K562 (cell line): ENCODE measurements around the gene SLC4A3. TPM values are rescaled to one million over a fixed set of nuclear protein-coding genes. Genes with fewer than 3 reads are reported as not detected.

Experiments
- ATAC-seq: fragments of 200-7000 bp; cut with Tn5 transposase; 3 replicates; pipeline ENCODE4 v1.9.1; 2020; ENCODE audit warnings: moderate library complexity
- BruUV-seq: library from RNA; stranded (reverse); fragments of 400-500 nt; replicated peaks from 2 replicates; lab custom pipeline; 2021; lab: Mats Ljungman, UMichigan
- CTCF ChIA-PET: fragments of 300-600 bp; formaldehyde crosslinking; extraction: SDS; loops from one replicate; lab custom pipeline; 2021; ENCODE audit warnings: low intra/inter-chr PET ratio; lab: Yijun Ruan, JAX
- POLR2A ChIA-PET: fragments of 300-600, 350-650 bp; sonication (Branson Sonifier 250); formaldehyde crosslinking; extraction: SDS; loops from one replicate; lab custom pipeline; 2021; ENCODE audit warnings: antibody characterized with exemption, inconsistent platforms; lab: Yijun Ruan, JAX
- DNase-seq, 4 experiments: peaks; one replicate each; pipeline versions ENCODE4 v3.0.0 to v3.0.0-alpha.2; 2011 to 2018; ENCODE audit warnings: low spot score in 3 of 4, mixed read lengths in 3 of 4; ENCODE audit errors: extremely low read depth in 1 of 4
- FAIRE-seq: peaks from 2 replicates; lab custom pipeline; 2011; peaks lifted over from hg19 to GRCh38; lab: Jason Lieb, UNC
- H2AFZ ChIP-seq: 2 replicates; pipeline ENCODE4 v1.6.0; 2011; ENCODE audit warnings: low read depth, low read length, control low read depth, inconsistent platforms
- H3K27ac ChIP-seq: fragments of 200-600 bp; 3 replicates; pipeline ENCODE4 v1.8.0; 2011; ENCODE audit warnings: low read depth, mild to moderate bottlenecking, control low read depth, inconsistent platforms, low read length, moderate library complexity, mixed read lengths; ENCODE audit errors: extremely low read depth
- H3K27me3 ChIP-seq, 2 experiments: fragments of 300-600 bp in 1 of 2; 2 replicates in 1 of 2; 3 replicates in 1 of 2; pipeline versions ENCODE4 v1.6.0 to v1.8.0; 2011; ENCODE audit warnings: inconsistent platforms in 2 of 2, low read length in 2 of 2, mild to moderate bottlenecking in 1 of 2, mixed read lengths in 1 of 2, moderate library complexity in 1 of 2; ENCODE audit not compliant: control insufficient read depth in 2 of 2, insufficient read depth in 2 of 2
- H3K36me3 ChIP-seq: fragments of 300-600 bp; 3 replicates; pipeline ENCODE4 v1.8.0; 2011; ENCODE audit warnings: mild to moderate bottlenecking, low read length, inconsistent platforms; ENCODE audit not compliant: control insufficient read depth, insufficient read depth
- H3K4me1 ChIP-seq, 2 experiments: fragments of 200-600 bp in 1 of 2; replicated peaks in 1 of 2; 2 replicates in 1 of 2; 3 replicates in 1 of 2; pipeline versions ENCODE4 v1.5.1 to v1.8.0; 2011; ENCODE audit warnings: inconsistent platforms in 2 of 2, low read length in 2 of 2, mild to moderate bottlenecking in 1 of 2, mixed read lengths in 1 of 2, moderate library complexity in 1 of 2; ENCODE audit not compliant: control insufficient read depth in 2 of 2, insufficient read depth in 2 of 2
- H3K4me2 ChIP-seq: 2 replicates; pipeline ENCODE4 v1.6.1; 2011; ENCODE audit warnings: low read length, control low read depth, inconsistent platforms, mixed read lengths; ENCODE audit not compliant: insufficient read depth
- H3K4me3 ChIP-seq: fragments of 200-600 bp; sonication (generic), shearing (Covaris generic); 2 replicates; pipeline ENCODE4 v1.5.1; 2016; ENCODE audit warnings: control low read depth, inconsistent platforms
- H3K79me2 ChIP-seq: fragments of 200-600 bp; 3 replicates; pipeline ENCODE4 v1.8.0; 2011; ENCODE audit warnings: low read length, inconsistent platforms; ENCODE audit not compliant: control insufficient read depth, insufficient read depth
- H3K9ac ChIP-seq, 2 experiments: 2 replicates each; pipeline versions ENCODE4 v1.6.0 to v1.6.1; 2011; ENCODE audit warnings: low read depth in 2 of 2, low read length in 2 of 2, control low read depth in 1 of 2, inconsistent platforms in 1 of 2, mild to moderate bottlenecking in 1 of 2, mixed read lengths in 1 of 2; ENCODE audit not compliant: insufficient read depth in 1 of 2
- H3K9me1 ChIP-seq: one replicate; pipeline ENCODE4 v1.6.0; 2011; ENCODE audit warnings: inconsistent platforms, mild to moderate bottlenecking, low read length, moderate library complexity; ENCODE audit not compliant: control insufficient read depth, insufficient read depth
- H3K9me3 ChIP-seq: replicated peaks from 2 replicates; pipeline ENCODE4 v1.5.1; 2011; ENCODE audit warnings: low read depth, low read length, inconsistent platforms; ENCODE audit not compliant: control insufficient read depth, insufficient read depth
- H4K20me1 ChIP-seq: replicated peaks from 2 replicates; pipeline ENCODE4 v1.6.1; 2011; ENCODE audit warnings: low read length, inconsistent platforms, mixed read lengths; ENCODE audit not compliant: control insufficient read depth, insufficient read depth
- XRCC4 ChIP-seq: IDR thresholded peaks from one replicate; pipeline ENCODE4 v1.6.1; 2011; ENCODE audit not compliant: insufficient read depth, insufficient read length; ENCODE audit errors: extremely low read depth
- ZNF184 ChIP-seq: sonication (generic); formaldehyde crosslinking; IDR thresholded peaks from 2 replicates; pipeline ENCODE4 v1.5.0; 2020; ENCODE audit warnings: missing genetic modification reagents
- ZNF79 ChIP-seq: fragments of 250-450 bp; sonication (Bioruptor Pico); IDR thresholded peaks from 2 replicates; pipeline ENCODE4 v1.4.0; 2020; ENCODE audit warnings: low read depth, mild to moderate bottlenecking, moderate library complexity
- WGBS: fragments of 100-300 bp; shearing (Covaris generic); methylation state at CpG from one replicate; pipeline ENCODE4 v1.1.6; 2016; ENCODE audit warnings: low coverage, mixed read lengths; ENCODE audit not compliant: insufficient coverage; ENCODE audit errors: missing lambda C conversion rate; 5-methylcytosine and 5-hydroxymethylcytosine counted together
- in situ Hi-C: fragments of 300-500 bp; cut with MboI; formaldehyde crosslinking; loops from 4 replicates; pipeline ENCODE4 v1.15.0; 2018; ENCODE audit warnings: inconsistent platforms, mixed read lengths
- intact Hi-C: fragments of 100-400 bp; cut with micrococcal nuclease; formaldehyde crosslinking; loops from 2 replicates; pipeline ENCODE4 v1.14.2; 2022
- polyA plus RNA-seq, 8 experiments: library from polyadenylated mRNA; depleted of rRNA in 4 of 8; stranded (reverse) in 5 of 8; unstranded in 3 of 8; fragments of >200 nt; fragmentation: Nextera tagmentation in 2 of 8; fragmentation: Illumina TruSeq in 1 of 8; extraction: Ambion mirVana in 2 of 8; extraction: Trizol in 1 of 8; gene quantifications; 2 replicates each; pipeline versions ENCODE4 v1.2.1 to v1.2.3, GENCODE V29; 2011 to 2014; ENCODE audit warnings: inconsistent platforms in 1 of 8, missing spikeins in 1 of 8
- total RNA-seq, 7 experiments: library from RNA; depleted of rRNA in 6 of 7; stranded (reverse); fragments of >200 nt in 6 of 7; fragmentation: Illumina TruSeq in 2 of 7; extraction: Trizol in 2 of 7; gene quantifications; 2 replicates each; pipeline versions ENCODE4 v1.2.1 to v1.2.3, GENCODE V29; 2011 to 2021; ENCODE audit warnings: low replicate concordance in 1 of 7
- TF ChIP-seq, protein P1 (sequence below), 3 experiments: IDR thresholded peaks in 2 of 3; conservative IDR thresholded peaks in 1 of 3; 2 replicates each; pipeline ENCODE4 v1.5.1; 2011 to 2012; ENCODE audit warnings: low read length in 3 of 3, mild to moderate bottlenecking in 3 of 3, control low read depth in 2 of 3, improper control_type of control experiment in 1 of 3, inconsistent platforms in 1 of 3, low read depth in 1 of 3, mixed read lengths in 1 of 3, moderate library complexity in 1 of 3; ENCODE audit not compliant: insufficient read depth in 2 of 3
- TF ChIP-seq, protein P2 (sequence below): IDR thresholded peaks from 2 replicates; pipeline ENCODE4 v1.6.1; 2011; ENCODE audit warnings: borderline replicate concordance, low read depth, mild to moderate bottlenecking, moderate library complexity, low read length; ENCODE audit not compliant: insufficient read depth, poor library complexity, severe bottlenecking
- TF ChIP-seq, protein P3 (sequence below): fragments of 250-450 bp; sonication (Bioruptor Pico); IDR thresholded peaks from 2 replicates; pipeline ENCODE4 v1.5.0; 2022; ENCODE audit warnings: mild to moderate bottlenecking
- TF ChIP-seq, protein P4 (sequence below): sonication (generic); formaldehyde crosslinking; IDR thresholded peaks from 2 replicates; pipeline ENCODE4 v1.8.1; 2023; ENCODE audit warnings: mild to moderate bottlenecking, missing genetic modification reagents

SLC4A3 gene
- total and polyA plus RNA-seq, 9 of the 15 experiments (the other 6 are each of a cell fraction or from before 2014, with no cell fraction given) = 0.04 to 0.31 (median 0.16) TPM; not detected in 5

DNA sequence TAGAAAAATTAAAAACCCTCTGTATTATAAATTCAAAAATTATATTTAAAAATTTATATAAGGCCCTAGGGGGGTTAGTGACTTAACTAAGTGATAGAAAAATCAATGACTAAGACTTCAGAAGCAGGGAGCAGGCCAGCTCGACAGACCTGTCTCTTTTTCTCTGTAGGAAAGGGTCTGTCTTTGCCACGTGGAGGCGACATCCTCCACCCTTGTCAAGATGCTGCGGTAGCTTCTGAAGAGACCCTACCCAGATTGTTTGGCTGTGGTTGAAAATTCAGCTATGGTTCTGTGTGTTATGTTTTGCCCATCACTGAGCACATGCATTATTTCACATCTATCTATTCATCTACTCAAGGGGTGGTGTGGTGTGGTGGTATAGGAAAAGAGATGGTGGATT, 8.2 kb upstream of the SLC4A3 start (continued):
- TF ChIP-seq, protein P1, sequence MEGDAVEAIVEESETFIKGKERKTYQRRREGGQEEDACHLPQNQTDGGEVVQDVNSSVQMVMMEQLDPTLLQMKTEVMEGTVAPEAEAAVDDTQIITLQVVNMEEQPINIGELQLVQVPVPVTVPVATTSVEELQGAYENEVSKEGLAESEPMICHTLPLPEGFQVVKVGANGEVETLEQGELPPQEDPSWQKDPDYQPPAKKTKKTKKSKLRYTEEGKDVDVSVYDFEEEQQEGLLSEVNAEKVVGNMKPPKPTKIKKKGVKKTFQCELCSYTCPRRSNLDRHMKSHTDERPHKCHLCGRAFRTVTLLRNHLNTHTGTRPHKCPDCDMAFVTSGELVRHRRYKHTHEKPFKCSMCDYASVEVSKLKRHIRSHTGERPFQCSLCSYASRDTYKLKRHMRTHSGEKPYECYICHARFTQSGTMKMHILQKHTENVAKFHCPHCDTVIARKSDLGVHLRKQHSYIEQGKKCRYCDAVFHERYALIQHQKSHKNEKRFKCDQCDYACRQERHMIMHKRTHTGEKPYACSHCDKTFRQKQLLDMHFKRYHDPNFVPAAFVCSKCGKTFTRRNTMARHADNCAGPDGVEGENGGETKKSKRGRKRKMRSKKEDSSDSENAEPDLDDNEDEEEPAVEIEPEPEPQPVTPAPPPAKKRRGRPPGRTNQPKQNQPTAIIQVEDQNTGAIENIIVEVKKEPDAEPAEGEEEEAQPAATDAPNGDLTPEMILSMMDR (IDR thresholded peaks at IDR 0.05 in 2 of 3, conservative IDR thresholded peaks at IDR 0.05 in 1 of 3; ENCODE audit: insufficient read depth in 2 of 3, low read depth in 1 of 3, low read length in 3 of 3) = peak; percentile 39 to 54 (median 47); a peak in 5 of 6 replicates
- no peak for TF ChIP-seq ZNF79 (CRISPR knock-in tag)
- TF ChIP-seq, all 486 proteins: peak for 3

DNA sequence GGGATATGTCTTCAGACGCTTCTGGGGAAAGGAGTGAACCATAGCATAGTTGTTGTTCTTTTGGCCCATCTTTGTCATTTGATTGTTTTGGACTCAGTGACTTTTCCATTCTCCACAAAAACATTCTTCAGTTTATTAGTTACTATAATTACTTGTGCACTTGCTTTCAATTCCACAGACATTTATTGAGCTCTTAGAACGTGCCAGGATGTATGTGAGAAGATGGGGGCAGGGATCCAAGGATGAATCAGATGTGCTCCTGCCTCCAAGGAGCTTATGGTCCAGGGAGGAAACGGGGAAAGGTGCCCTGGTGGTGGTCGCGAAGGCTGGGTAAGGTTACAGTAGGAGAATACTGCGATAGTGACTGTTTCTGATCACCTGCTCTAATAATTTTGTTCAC, 6.9 kb upstream of the SLC4A3 start:
- Histone ChIP-seq H3K9ac (no peak overlapping the region), H3K27me3 (peaks cover 2 to 16% of the 10 kb centered on the region in 2 experiments; a peak in 1 of 5 replicates), H3K4me2 (no peak overlapping the region), H3K27ac (no peak overlapping the region), H3K4me1 (no peaks in the 10 kb centered on the region; a peak in 1 of 5 replicates), H3K9me3 (no peaks in the 10 kb centered on the region), H2AFZ (no peak overlapping the region), H3K36me3 (no peaks in the 10 kb centered on the region), H4K20me1 (no peaks in the 10 kb centered on the region; the same call in 1 of the 2 replicates), H3K79me2 (no peaks in the 10 kb centered on the region), H3K9me1 (no peaks in the 10 kb centered on the region), H3K4me3 (no peak overlapping the region)
- FAIRE-seq = no peak
- ChIA-PET CTCF (no interaction called here), POLR2A (interaction anchor here (0.6 kb wide), 1 partner anchor 12 kb away, joined by 3 read pairs; no protein-coding TSS in a partner anchor)
- ATAC-seq = no peak
- 35% methylated on average over 6 of the region's 6 CpGs for WGBS
- intact Hi-C loops = no loop called here
- BruUV-seq = no TSS peak
- in situ Hi-C loops = no loop called here
- DNase-seq = no peak
- TF ChIP-seq XRCC4 = no peak
- TF ChIP-seq, protein P2, sequence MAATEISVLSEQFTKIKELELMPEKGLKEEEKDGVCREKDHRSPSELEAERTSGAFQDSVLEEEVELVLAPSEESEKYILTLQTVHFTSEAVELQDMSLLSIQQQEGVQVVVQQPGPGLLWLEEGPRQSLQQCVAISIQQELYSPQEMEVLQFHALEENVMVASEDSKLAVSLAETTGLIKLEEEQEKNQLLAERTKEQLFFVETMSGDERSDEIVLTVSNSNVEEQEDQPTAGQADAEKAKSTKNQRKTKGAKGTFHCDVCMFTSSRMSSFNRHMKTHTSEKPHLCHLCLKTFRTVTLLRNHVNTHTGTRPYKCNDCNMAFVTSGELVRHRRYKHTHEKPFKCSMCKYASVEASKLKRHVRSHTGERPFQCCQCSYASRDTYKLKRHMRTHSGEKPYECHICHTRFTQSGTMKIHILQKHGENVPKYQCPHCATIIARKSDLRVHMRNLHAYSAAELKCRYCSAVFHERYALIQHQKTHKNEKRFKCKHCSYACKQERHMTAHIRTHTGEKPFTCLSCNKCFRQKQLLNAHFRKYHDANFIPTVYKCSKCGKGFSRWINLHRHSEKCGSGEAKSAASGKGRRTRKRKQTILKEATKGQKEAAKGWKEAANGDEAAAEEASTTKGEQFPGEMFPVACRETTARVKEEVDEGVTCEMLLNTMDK = no peak
- TF ChIP-seq, protein P3, sequence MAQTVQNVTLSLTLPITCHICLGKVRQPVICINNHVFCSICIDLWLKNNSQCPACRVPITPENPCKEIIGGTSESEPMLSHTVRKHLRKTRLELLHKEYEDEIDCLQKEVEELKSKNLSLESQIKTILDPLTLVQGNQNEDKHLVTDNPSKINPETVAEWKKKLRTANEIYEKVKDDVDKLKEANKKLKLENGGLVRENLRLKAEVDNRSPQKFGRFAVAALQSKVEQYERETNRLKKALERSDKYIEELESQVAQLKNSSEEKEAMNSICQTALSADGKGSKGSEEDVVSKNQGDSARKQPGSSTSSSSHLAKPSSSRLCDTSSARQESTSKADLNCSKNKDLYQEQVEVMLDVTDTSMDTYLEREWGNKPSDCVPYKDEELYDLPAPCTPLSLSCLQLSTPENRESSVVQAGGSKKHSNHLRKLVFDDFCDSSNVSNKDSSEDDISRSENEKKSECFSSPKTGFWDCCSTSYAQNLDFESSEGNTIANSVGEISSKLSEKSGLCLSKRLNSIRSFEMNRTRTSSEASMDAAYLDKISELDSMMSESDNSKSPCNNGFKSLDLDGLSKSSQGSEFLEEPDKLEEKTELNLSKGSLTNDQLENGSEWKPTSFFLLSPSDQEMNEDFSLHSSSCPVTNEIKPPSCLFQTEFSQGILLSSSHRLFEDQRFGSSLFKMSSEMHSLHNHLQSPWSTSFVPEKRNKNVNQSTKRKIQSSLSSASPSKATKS (CRISPR knock-in tag) = no peak
- no peak for TF ChIP-seq ZNF184
- TF ChIP-seq, protein P4, sequence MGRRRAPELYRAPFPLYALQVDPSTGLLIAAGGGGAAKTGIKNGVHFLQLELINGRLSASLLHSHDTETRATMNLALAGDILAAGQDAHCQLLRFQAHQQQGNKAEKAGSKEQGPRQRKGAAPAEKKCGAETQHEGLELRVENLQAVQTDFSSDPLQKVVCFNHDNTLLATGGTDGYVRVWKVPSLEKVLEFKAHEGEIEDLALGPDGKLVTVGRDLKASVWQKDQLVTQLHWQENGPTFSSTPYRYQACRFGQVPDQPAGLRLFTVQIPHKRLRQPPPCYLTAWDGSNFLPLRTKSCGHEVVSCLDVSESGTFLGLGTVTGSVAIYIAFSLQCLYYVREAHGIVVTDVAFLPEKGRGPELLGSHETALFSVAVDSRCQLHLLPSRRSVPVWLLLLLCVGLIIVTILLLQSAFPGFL (CRISPR knock-in tag) = no peak
